Immature natural killer cell (primary cell): Measurements from ENCODE around the gene MALRD1. TPM values are rescaled to one million over a fixed set of nuclear protein-coding genes. Genes with fewer than 3 reads are reported as not detected.

ENCODE experiments used
- DNase-seq, 3 donors: peaks; one replicate each; pipeline ENCODE4 v3.0.0; 2022; ENCODE audit warnings: mixed read lengths in 1 of 3
- H3K27ac Mint-ChIP-seq, 6 donors: one replicate each; pipeline ENCODE4 v1.8.0; 2020; ENCODE audit warnings: mixed read lengths in 6 of 6, mild to moderate bottlenecking in 5 of 6, inconsistent platforms in 4 of 6, moderate library complexity in 3 of 6
- H3K27me3 Mint-ChIP-seq, 3 donors: one replicate each; pipeline ENCODE4 v1.8.0; 2020 to 2021; ENCODE audit warnings: low read depth in 3 of 3, mild to moderate bottlenecking in 3 of 3, mixed read lengths in 3 of 3, moderate library complexity in 3 of 3, inconsistent platforms in 1 of 3
- H3K36me3 Mint-ChIP-seq, 3 donors: one replicate each; pipeline ENCODE4 v1.8.0; 2020; ENCODE audit warnings: mixed read lengths in 3 of 3, inconsistent platforms in 2 of 3, mild to moderate bottlenecking in 2 of 3
- H3K4me1 Mint-ChIP-seq, 2 donors: one replicate each; pipeline ENCODE4 v1.8.0; 2020; ENCODE audit warnings: inconsistent platforms in 2 of 2, mild to moderate bottlenecking in 2 of 2, mixed read lengths in 2 of 2, moderate library complexity in 1 of 2
- H3K4me3 Mint-ChIP-seq, 5 donors: one replicate each; pipeline ENCODE4 v1.8.0; 2020; ENCODE audit warnings: mild to moderate bottlenecking in 5 of 5, mixed read lengths in 5 of 5, inconsistent platforms in 3 of 5, moderate library complexity in 3 of 5
- H3K9me3 Mint-ChIP-seq, 6 donors: one replicate each; pipeline ENCODE4 v1.8.0; 2020; ENCODE audit warnings: mild to moderate bottlenecking in 6 of 6, mixed read lengths in 6 of 6, inconsistent platforms in 4 of 6, moderate library complexity in 3 of 6
- polyA plus RNA-seq, 3 donors: library from polyadenylated mRNA; unstranded; fragments of 300-500 nt; fragmentation: Illumina TruSeq; gene quantifications; one replicate each; pipeline ENCODE4 v1.2.3, GENCODE V29; 2021

Gene MALRD1
- polyA plus RNA-seq, 3 donors from 2014 or later: not detected

DNA sequence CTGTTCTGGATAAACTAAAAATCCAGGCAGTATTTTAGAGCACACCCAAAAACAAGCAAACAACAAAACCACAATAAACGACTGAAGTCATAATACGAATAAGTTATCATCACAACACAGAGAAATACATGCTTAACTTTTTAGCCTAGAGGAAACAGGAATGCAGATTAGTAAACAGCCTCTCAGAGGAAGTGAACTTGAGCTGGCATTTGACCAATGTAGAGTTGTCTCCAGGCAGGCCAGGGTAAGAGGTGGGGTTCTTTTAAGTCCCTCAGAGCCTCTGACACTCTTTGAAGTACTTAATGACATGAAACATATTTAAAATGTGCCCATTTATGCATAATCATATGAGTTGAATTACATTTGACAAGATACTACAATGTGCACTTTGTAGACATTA, 724.4 kb downstream of the MALRD1 start:
- Mint-ChIP-seq H3K27ac (no peak overlapping the region), H3K36me3 (no peaks in the 10 kb centered on the region), H3K27me3 (peaks cover 0 to 3% (median 0%) of the 10 kb centered on the region in 3 donors), H3K9me3 (no peaks in the 10 kb centered on the region), H3K4me1 (no peaks in the 10 kb centered on the region), H3K4me3 (no peak overlapping the region)
- DNase-seq: no peak

DNA sequence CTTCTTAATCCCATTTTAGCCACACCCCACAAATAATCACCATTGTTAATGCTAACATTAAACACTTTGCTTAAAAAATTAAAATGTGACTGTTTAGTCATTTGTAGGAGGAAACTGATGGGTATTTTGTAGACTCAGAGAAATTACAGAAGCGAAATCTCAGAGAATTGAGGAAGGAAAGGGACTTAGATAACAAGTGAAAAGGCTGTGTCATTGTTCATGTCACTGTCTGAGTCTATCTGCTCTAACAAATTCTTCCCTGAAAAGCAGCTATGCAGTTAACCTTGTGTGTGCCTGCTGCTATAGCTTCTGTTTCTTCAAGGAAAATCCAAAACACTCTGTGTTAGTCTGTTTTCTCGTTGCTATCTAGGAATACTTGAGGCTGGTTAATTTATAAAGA, 726.7 kb downstream of the MALRD1 start:
- no peak for DNase-seq
- no peaks in the 10 kb centered on the region for H3K36me3 Mint-ChIP-seq
- no peak overlapping the region for H3K27ac Mint-ChIP-seq
- no peaks in the 10 kb centered on the region for H3K9me3 Mint-ChIP-seq
- H3K4me3 Mint-ChIP-seq: no peak overlapping the region
- no peaks in the 10 kb centered on the region for H3K4me1 Mint-ChIP-seq
- H3K27me3 Mint-ChIP-seq: peaks cover 0 to 3% (median 0%) of the 10 kb centered on the region in 3 donors

DNA sequence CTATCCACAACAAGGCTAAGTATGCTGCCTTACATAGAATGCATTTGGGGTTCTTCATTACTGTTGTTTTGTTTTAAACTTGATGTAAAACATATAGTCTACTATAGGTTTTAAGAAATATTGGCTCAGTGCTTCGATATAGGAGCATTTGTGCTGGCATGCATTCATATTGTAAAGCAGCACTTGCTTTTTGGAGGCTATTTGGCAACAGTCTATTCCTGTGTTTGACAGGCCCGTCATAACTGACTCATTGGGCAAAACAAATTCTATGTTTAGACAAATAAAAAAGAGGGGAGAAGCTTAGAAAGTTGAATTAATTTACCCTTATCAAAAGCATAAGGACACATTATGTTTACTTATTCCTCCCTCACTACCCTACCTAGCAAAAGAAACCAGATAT, 729.2 kb downstream of the MALRD1 start:
- Mint-ChIP-seq H3K4me1 (no peaks in the 10 kb centered on the region), H3K27ac (no peak overlapping the region), H3K9me3 (no peaks in the 10 kb centered on the region), H3K4me3 (no peak overlapping the region), H3K36me3 (no peaks in the 10 kb centered on the region), H3K27me3 (peaks cover 1 to 3% (median 1%) of the 10 kb centered on the region in 3 donors)
- DNase-seq: no peak

DNA sequence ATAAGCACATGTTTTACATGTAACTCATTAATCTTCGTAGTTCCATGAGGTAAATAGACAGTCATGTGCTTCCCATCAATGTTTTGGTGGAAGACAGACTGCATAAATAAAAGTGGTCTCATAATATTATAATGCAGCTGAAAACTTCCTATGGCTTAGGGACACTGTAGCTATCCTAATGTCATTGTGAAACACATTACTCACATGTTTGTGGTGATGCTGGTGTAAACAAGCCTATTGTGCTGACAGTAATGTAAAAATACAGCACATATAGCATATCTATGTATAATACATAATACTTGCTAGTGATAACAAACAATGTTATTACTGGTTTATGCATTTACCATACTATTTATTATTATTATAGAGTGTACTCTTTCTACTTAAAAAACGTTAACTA, 730.4 kb downstream of the MALRD1 start:
- Mint-ChIP-seq H3K4me3 (no peak overlapping the region), H3K9me3 (no peaks in the 10 kb centered on the region), H3K4me1 (no peaks in the 10 kb centered on the region), H3K27ac (no peak overlapping the region), H3K36me3 (no peaks in the 10 kb centered on the region), H3K27me3 (peaks cover 1 to 3% (median 1%) of the 10 kb centered on the region in 3 donors)
- DNase-seq: no peak

DNA sequence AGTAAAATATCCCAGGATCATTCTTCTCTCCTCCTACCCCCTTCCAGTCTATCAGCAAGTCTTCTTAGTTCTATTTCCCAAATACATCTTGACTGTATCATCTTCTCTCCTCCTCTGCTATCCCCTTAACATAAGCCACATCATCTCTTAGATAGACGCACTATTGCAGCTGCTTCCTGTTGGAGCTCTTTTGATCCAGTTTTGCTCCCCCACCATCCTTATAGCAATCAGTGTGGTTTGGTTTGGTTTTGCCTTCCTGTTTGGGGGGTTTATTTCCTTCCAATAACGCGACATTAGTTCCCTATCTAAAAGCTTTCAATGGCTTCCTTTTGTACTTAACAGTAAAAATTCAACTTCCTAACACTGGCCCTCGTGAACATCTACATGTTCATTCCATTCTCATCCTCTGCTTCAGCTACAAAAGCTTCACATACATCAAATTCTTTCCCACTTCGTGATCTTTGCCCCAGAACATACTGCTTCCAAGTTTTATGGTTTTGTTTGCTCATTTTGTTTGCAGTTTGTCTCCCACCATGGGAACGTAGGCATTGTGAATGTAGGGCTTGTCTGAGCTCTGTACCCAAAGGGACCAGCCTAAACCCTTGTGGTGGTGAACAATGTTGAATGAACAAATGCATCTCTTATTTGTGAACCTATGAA, 734.0 kb downstream of the MALRD1 start:
- Mint-ChIP-seq H3K27me3 (peaks cover 0 to 3% (median 1%) of the 10 kb centered on the region in 3 donors), H3K36me3 (no peaks in the 10 kb centered on the region), H3K27ac (no peak overlapping the region), H3K4me1 (no peaks in the 10 kb centered on the region), H3K4me3 (no peak overlapping the region), H3K9me3 (no peaks in the 10 kb centered on the region)
- no peak for DNase-seq

DNA sequence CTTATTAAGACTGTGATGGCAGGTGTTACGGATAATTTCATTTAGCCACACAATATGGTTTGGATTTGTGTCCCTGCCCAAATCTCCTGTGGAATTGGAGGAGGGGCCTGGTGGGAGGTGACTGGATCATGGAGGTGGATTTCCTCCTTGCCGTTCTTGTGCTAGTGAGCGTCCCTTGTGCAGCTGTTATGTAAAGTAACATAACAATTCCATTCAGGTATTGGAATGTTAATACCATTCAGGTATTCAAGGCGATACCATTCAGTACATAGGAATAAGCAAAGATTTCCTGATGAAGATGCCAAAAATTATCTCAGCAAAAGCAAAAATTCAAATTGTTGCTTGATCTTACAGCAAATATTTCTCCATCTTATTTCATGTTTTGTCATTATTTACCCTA, 735.1 kb downstream of the MALRD1 start:
- Mint-ChIP-seq H3K27ac (no peak overlapping the region), H3K36me3 (no peaks in the 10 kb centered on the region)

More for the DNA sequence above, 735.1 kb downstream of the MALRD1 start:
- Mint-ChIP-seq H3K4me3 (no peak overlapping the region), H3K9me3 (no peaks in the 10 kb centered on the region), H3K4me1 (peaks cover 0 to 6% of the 10 kb centered on the region in 2 donors), H3K27me3 (peaks cover 0 to 3% (median 1%) of the 10 kb centered on the region in 3 donors)
- DNase-seq: no peak
